Endodermal cell (in vitro differentiated cells): ENCODE data around the gene NGDN. TPM values are rescaled to one million over a fixed set of nuclear protein-coding genes. Genes with fewer than 3 reads are reported as not detected.
A peak's percentile ranks its signal among the peaks of the same experiment; 100 is the strongest.

Experiments used
- DNase-seq: peaks from one replicate; pipeline ENCODE4 v3.0.0-alpha.2; 2017
- H3K27ac ChIP-seq: 2 replicates; pipeline ENCODE4 v1.5.1; 2013; ENCODE audit warnings: mild to moderate bottlenecking, low read depth, low read length, moderate library complexity
- H3K27me3 ChIP-seq: 2 replicates; pipeline ENCODE4 v1.6.1; 2013; ENCODE audit warnings: mild to moderate bottlenecking, low read length, moderate library complexity; ENCODE audit not compliant: insufficient read depth, control insufficient read depth, poor library complexity, severe bottlenecking
- H3K36me3 ChIP-seq: 2 replicates; pipeline ENCODE4 v1.7.0; 2013; ENCODE audit warnings: mild to moderate bottlenecking, low read length, moderate library complexity; ENCODE audit not compliant: control insufficient read depth, insufficient read depth
- H3K4me1 ChIP-seq: one replicate; pipeline ENCODE4 v1.7.0; 2013; ENCODE audit warnings: low read length; ENCODE audit not compliant: control insufficient read depth, insufficient read depth
- H3K4me3 ChIP-seq: 2 replicates; pipeline ENCODE4 v1.5.1; 2013; ENCODE audit warnings: mild to moderate bottlenecking, low read length, moderate library complexity
- H3K9ac ChIP-seq: 2 replicates; pipeline ENCODE4 v1.6.1; 2013; ENCODE audit warnings: mild to moderate bottlenecking, low read length, moderate library complexity; ENCODE audit not compliant: poor library complexity, severe bottlenecking; ENCODE audit errors: extremely low read depth
- H3K9me3 ChIP-seq: 2 replicates; pipeline ENCODE4 v1.6.1; 2013; ENCODE audit warnings: mild to moderate bottlenecking, low read length, moderate library complexity; ENCODE audit not compliant: control insufficient read depth
- H3K27ac Mint-ChIP-seq: 2 replicates; pipeline ENCODE4 v1.8.0; 2020; ENCODE audit warnings: mixed read lengths
- H3K27me3 Mint-ChIP-seq: 2 replicates; pipeline ENCODE4 v1.8.0; 2021; ENCODE audit warnings: mild to moderate bottlenecking, mixed read lengths; ENCODE audit not compliant: insufficient read depth
- H3K36me3 Mint-ChIP-seq: 2 replicates; pipeline ENCODE4 v1.8.0; 2020; ENCODE audit warnings: low read depth, mixed read lengths
- H3K4me1 Mint-ChIP-seq: 2 replicates; pipeline ENCODE4 v1.8.0; 2020; ENCODE audit warnings: mixed read lengths
- H3K4me3 Mint-ChIP-seq: 2 replicates; pipeline ENCODE4 v1.8.0; 2020; ENCODE audit warnings: mild to moderate bottlenecking, moderate library complexity, mixed read lengths
- H3K9me3 Mint-ChIP-seq: 2 replicates; pipeline ENCODE4 v1.8.0; 2020; ENCODE audit warnings: mild to moderate bottlenecking, mixed read lengths
- CTCF ChIP-seq: fragments of 200-600 bp; sonication (generic); conservative IDR thresholded peaks from 2 replicates; pipeline ENCODE4 v1.5.0; 2021; ENCODE audit warnings: antibody characterized with exemption, mild to moderate bottlenecking
- WGBS, 2 experiments: methylation state at CpG; one replicate each; pipeline versions ENCODE4 v1.1.5 to v1.1.7; 2013; ENCODE audit warnings: missing lambda C conversion rate in 2 of 2, mixed read lengths in 1 of 2; ENCODE audit not compliant: insufficient coverage in 1 of 2, insufficient read length in 1 of 2; 5-methylcytosine and 5-hydroxymethylcytosine counted together
- total RNA-seq, 2 donors: library from RNA; stranded (reverse); fragmentation: NEBNext Ultra II Directional in 1 of 2; extraction: Animal tissue kit (Norgen Biotek cat#: 25700) in 1 of 2; gene quantifications; 2 replicates in 1 of 2; 3 replicates in 1 of 2; pipeline ENCODE4 v1.2.1, GENCODE V29; 2021

Gene NGDN
- total RNA-seq, 2 donors from 2014 or later, result 43.2 to 45.3 TPM

DNA sequence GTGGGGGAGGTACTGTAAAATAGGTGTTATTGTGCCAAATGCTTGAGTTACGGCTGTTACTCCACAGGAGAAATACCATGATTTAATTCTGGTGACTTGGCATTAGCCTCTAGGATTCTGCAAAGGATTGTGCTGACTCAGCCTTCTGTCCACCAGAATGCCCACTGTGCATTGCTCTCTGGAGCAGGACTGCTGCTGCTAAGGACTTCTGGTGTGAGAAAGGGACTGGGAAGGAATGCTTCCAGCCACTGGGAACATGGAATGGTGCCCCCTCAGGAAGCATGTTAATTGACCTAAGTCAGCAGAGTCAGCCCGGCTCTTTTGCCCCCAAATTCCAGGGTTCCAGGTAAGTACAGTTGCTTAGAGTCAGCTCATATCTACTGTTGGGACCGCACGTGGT is 49.2 kb downstream of the NGDN start:
- Histone ChIP-seq H3K27me3 (no peaks in the 10 kb centered on the region), H3K9ac (no peak overlapping the region), H3K4me3 (no peak overlapping the region), H3K27ac (no peak overlapping the region), H3K4me1 (no peaks in the 10 kb centered on the region), H3K9me3 (no peaks in the 10 kb centered on the region), H3K36me3 (no peaks in the 10 kb centered on the region)
- Mint-ChIP-seq H3K36me3 (no peaks in the 10 kb centered on the region), H3K9me3 (no peaks in the 10 kb centered on the region), H3K4me3 (no peak overlapping the region), H3K27me3 (peaks cover 20% of the 10 kb centered on the region), H3K27ac (no peak overlapping the region), H3K4me1 (peaks cover 12% of the 10 kb centered on the region)
- 82 to 92% methylated on average over 4 of the region's 4 CpGs for WGBS, 2 experiments
- DNase-seq, result peak; percentile 53
- peak; percentile 25 for TF ChIP-seq CTCF

DNA sequence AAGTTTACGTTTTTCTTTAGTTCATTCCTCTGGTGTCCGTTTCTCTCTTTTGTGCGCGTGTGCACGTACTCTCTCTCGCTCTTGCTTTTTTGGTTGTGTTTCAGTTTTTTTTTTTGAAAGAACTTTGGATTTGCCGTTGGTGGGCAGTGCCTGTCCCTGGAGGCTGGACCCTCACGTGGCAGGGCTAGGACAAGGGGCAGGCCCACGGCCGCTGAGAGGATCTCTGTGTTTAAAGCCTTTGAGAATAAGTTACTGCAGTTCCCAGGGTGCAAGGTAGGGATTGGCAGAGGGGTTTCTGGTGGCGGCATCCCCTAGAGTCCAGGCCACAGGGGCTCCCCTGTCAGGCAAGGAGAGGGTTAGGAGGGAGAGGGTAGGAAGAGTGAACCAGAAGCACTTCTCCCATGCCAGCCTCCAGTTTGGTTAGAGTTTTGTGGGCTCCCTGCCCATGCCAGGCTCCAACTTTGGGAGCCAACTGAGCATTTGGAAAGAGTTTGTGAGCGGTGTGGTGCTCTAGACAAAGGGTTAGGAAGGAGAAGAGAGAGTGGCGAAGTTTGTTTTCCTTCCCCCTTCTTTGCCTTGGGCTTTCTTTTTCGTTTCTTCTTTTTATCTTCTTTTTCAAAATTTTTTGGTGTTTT is 51.5 kb downstream of the NGDN start:
- H3K4me1 Mint-ChIP-seq, result peaks cover 12% of the 10 kb centered on the region
- no peaks in the 10 kb centered on the region for H3K9me3 Mint-ChIP-seq
- TF ChIP-seq CTCF, result no peak
- no peak overlapping the region for H3K27ac Mint-ChIP-seq
- no peaks in the 10 kb centered on the region for H3K27me3 ChIP-seq
- 91 to 100% methylated on average over 2 to 13 of the region's 14 CpGs for WGBS, 2 experiments
- H3K27ac ChIP-seq, result no peak overlapping the region
- no peaks in the 10 kb centered on the region for H3K4me1 ChIP-seq
- H3K27me3 Mint-ChIP-seq, result peaks cover 6% of the 10 kb centered on the region
- no peak overlapping the region for H3K4me3 ChIP-seq
- no peak for DNase-seq
- no peaks in the 10 kb centered on the region for H3K36me3 ChIP-seq
- H3K9me3 ChIP-seq, result no peaks in the 10 kb centered on the region
- no peak overlapping the region for H3K4me3 Mint-ChIP-seq
- H3K36me3 Mint-ChIP-seq, result peaks cover 10% of the 10 kb centered on the region
- no peak overlapping the region for H3K9ac ChIP-seq

GRCh38 chr14:23521785-23522640 is 52.5 kb downstream of the NGDN start:
- no peaks in the 10 kb centered on the region for H3K4me1 ChIP-seq

More at GRCh38 chr14:23521785-23522640, 52.5 kb downstream of the NGDN start:
- H3K4me3 Mint-ChIP-seq, result no peak overlapping the region
- TF ChIP-seq CTCF, result no peak
- no peak for DNase-seq
- peaks cover 2% of the 10 kb centered on the region for H3K27me3 Mint-ChIP-seq
- peaks cover 19% of the 10 kb centered on the region for H3K36me3 Mint-ChIP-seq
- H3K4me3 ChIP-seq, result no peak overlapping the region
- no peak overlapping the region for H3K27ac ChIP-seq
- WGBS, 2 experiments, result 91 to 95% methylated on average over 9 to 18 of the region's 20 CpGs
- no peak overlapping the region for H3K27ac Mint-ChIP-seq
- no peak overlapping the region for H3K9ac ChIP-seq
- H3K27me3 ChIP-seq, result no peaks in the 10 kb centered on the region
- H3K36me3 ChIP-seq, result peaks cover 4% of the 10 kb centered on the region
- no peaks in the 10 kb centered on the region for H3K9me3 ChIP-seq
- H3K9me3 Mint-ChIP-seq, result no peaks in the 10 kb centered on the region
- peaks cover 8% of the 10 kb centered on the region for H3K4me1 Mint-ChIP-seq
